Smooth muscle cell of the pulmonary artery (primary cell): ENCODE results near the gene LTBR. TPM values are rescaled to one million over a fixed set of nuclear protein-coding genes. Genes with fewer than 3 reads are reported as not detected.

ENCODE experiments used
- total RNA-seq: library from RNA; depleted of rRNA; stranded (reverse); fragments of >200 nt; gene quantifications from 2 replicates; pipeline ENCODE4 v1.2.3, GENCODE V29; 2014

Gene LTBR
- 80.0 and 101 TPM in 2 replicates for total RNA-seq

DNA sequence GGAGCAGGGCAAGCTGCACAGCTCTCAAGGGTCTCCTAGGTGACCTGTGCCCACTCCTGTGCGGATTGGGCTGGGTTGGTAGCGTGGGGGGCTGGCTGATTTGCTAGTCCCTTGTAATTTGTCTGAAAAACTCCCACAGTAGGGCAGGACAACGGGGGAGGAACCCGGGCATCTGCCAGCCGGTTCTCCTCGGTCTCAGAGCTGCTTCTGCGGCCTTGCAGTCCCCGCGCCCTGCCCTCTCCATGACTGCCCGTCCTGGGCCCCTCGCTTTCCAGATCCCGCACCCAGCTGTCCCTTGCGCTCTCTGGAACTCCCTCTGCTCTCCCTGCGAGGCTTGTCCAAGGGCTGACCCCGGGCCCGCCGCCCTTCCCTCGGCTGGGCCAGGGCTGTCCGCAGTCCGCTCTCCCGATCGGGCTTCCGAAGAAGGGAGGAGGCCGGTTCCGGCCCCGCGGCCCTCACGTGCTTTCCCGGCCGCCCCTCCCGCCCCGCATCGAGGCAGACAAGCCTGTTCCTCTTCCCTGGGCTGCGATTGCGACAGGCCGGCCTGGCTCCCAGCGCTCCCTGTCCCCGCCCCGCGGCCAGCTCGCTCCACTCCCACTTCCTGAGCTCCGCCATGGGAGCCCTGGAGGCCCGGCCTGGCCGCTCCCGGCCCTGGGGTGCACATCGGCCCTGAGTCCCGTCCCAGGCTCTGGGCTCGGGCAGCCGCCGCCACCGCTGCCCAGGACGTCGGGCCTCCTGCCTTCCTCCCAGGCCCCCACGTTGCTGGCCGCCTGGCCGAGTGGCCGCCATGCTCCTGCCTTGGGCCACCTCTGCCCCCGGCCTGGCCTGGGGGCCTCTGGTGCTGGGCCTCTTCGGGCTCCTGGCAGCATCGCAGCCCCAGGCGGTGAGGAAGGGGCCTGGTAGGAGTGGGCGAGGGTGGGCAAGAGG, at the start of gene LTBR:
TSS of gene LTBR (plus strand) at position 591 of the 927 bp plus-strand sequence. CDS start at position 788, 197 bp downstream.

DNA sequence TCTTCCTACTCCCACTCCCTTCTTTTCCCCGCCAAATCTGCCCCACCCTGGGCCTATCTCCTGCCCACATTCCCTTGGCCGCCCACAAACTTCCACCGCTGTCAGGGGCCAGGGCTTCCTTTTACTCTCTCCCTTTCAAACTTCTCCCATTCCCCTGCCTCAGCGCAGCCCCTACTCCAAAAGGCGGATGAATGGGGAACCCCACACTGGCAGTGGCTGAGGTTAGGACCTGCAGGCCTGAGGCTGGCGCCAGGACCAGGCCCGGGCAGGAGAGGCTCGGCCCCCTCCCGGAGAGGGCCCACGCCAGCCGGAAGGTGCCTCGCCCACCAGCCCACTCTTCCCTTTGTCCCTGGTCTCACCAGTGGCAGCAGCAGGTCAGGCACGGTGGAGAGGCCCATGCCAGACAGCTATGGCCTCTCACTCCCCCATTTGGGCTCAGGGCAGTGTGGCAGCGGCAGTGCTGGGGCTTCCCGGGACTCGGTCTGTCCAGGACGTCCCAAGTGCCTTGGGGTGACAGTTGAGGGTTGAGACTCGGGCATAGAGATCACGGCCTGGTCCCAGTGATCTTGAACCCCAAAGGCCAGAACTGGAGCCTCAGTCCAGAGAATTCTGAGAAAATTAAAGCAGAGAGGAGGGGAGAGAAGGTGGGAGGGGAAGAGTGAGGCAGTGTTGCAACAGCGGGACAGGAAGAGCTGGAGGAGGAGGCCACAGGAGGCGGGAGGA, 42.4 kb upstream of the LTBR start, which contains the start of gene TNFRSF1A:
TSS of gene TNFRSF1A (minus strand) at position 660 of the 723 bp plus-strand sequence. CDS start at position 398, 262 bp downstream.

DNA sequence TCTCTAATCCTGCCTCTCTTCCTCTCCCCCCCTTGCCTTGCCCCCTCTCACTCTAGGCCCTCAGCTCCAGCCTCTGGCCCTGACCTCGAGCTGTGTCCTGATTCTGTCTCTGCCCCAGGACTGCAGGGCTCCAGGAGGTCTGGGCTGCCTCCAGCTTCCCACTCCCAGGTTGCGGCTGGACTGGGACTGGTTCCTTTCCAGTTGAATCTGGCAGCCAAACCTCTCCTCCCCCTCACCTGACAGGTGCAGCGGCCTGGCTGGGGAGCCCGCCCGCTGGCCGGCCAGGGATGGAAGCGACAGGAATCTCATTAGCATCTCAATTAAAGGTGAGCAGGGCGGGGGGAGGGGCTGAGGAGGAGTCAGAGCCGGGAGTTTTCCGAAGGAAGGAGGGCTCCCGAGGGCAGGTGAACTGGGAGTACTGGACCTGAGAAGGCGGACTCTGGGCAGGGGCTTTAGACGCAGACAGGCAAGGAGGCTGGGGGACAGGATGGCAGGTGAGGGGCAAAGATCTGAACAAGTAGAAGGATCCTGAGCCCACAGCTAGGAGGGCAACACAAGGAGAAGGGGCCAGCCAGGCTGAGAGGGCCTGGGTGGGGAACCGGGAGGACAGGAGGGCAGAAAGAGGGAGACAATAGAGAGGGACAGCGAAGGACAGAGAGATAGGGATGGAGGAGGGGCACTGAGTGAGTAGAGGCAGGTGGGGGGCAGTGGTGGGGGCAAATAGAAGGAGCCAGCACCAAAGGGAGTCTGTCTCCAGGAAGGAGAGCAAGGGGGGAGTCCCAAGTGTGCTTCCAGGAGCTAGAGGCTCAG, 8.5 kb upstream of the LTBR start, which contains the start of gene SCNN1A:
TSS of gene SCNN1A (minus strand) at position 295 of the 810 bp plus-strand sequence. CDS start 780 bp downstream, outside the sequence.

Other genes with a start within 250 kb of the LTBR start
- gene CD9, start 183.8 kb upstream of the LTBR start, total RNA-seq = 364 and 415 TPM in 2 replicates
- gene PLEKHG6, start 73.5 kb upstream of the LTBR start, total RNA-seq = 0.13 and 0.39 TPM in 2 replicates
- 134 and 172 TPM in 2 replicates for gene TNFRSF1A, start 42.1 kb upstream of the LTBR start, total RNA-seq
- 0.07 TPM in 1 of 2 replicates, not detected in the other for gene SCNN1A, start 8.6 kb upstream of the LTBR start, total RNA-seq
- gene CD27, start 60.8 kb downstream of the LTBR start, total RNA-seq = not detected in 2 replicates
- 7.6 and 14.7 TPM in 2 replicates for gene TAPBPL, start 67.9 kb downstream of the LTBR start, total RNA-seq
- 10.9 and 20.4 TPM in 2 replicates for gene VAMP1, start 86.5 kb downstream of the LTBR start, total RNA-seq
- gene MRPL51, start 109.1 kb downstream of the LTBR start, total RNA-seq = 71.8 and 72.8 TPM in 2 replicates
- 40.5 and 47.6 TPM in 2 replicates for gene NCAPD2, start 109.9 kb downstream of the LTBR start, total RNA-seq
- gene GAPDH, start 150.4 kb downstream of the LTBR start, total RNA-seq = 12,763 and 13,179 TPM in 2 replicates
- 14.7 and 16.1 TPM in 2 replicates for gene IFFO1, start 171.9 kb downstream of the LTBR start, total RNA-seq
- 10.0 and 19.5 TPM in 2 replicates for gene NOP2, start 184.1 kb downstream of the LTBR start, total RNA-seq
- gene CHD4, start 223.2 kb downstream of the LTBR start, total RNA-seq = 238 and 263 TPM in 2 replicates